H9 (cell line): ENCODE results near the gene BPGM. TPM values are rescaled to one million over a fixed set of nuclear protein-coding genes. Genes with fewer than 3 reads are reported as not detected.

Source experiments
- DNase-seq: peaks from one replicate; pipeline ENCODE4 v3.0.0-alpha.2; 2017
- H2AFZ ChIP-seq: one replicate; pipeline ENCODE4 v1.6.1; 2013; ENCODE audit warnings: mild to moderate bottlenecking, low read length, control low read depth, moderate library complexity
- H2AK5ac ChIP-seq: 2 replicates; pipeline ENCODE4 v1.6.1; 2013; ENCODE audit warnings: low read length, control low read depth, mixed read lengths; ENCODE audit not compliant: insufficient read length
- H2BK120ac ChIP-seq: one replicate; pipeline ENCODE4 v1.6.1; 2013; ENCODE audit warnings: low read depth, mild to moderate bottlenecking, low read length, control low read depth, inconsistent platforms; ENCODE audit not compliant: poor library complexity, severe bottlenecking
- H2BK12ac ChIP-seq: 2 replicates; pipeline ENCODE4 v1.6.1; 2013; ENCODE audit warnings: low read length, control low read depth, mixed read lengths, low read depth; ENCODE audit not compliant: insufficient read length
- H2BK15ac ChIP-seq: 2 replicates; pipeline ENCODE4 v1.6.1; 2013; ENCODE audit warnings: low read depth, low read length, control low read depth
- H2BK20ac ChIP-seq: one replicate; pipeline ENCODE4 v1.6.1; 2013; ENCODE audit warnings: low read depth, mild to moderate bottlenecking, low read length, control low read depth, inconsistent platforms; ENCODE audit not compliant: poor library complexity, severe bottlenecking
- H2BK5ac ChIP-seq: 2 replicates; pipeline ENCODE4 v1.6.1; 2013; ENCODE audit warnings: low read length, control low read depth, mixed read lengths; ENCODE audit not compliant: insufficient read length
- H3K14ac ChIP-seq: 2 replicates; pipeline ENCODE4 v1.6.1; 2013; ENCODE audit warnings: low read length, control low read depth; ENCODE audit not compliant: insufficient read depth
- H3K18ac ChIP-seq: 2 replicates; pipeline ENCODE4 v1.6.1; 2013; ENCODE audit warnings: low read depth, mild to moderate bottlenecking, mixed read lengths, low read length, control low read depth; ENCODE audit not compliant: insufficient read length
- H3K23ac ChIP-seq: 2 replicates; pipeline ENCODE4 v1.6.1; 2013; ENCODE audit warnings: low read length, control low read depth, mixed read lengths, low read depth; ENCODE audit not compliant: insufficient read length
- H3K23me2 ChIP-seq: 2 replicates; pipeline ENCODE4 v1.6.1; 2013; ENCODE audit warnings: low read depth, mild to moderate bottlenecking, mixed read lengths, low read length, control low read depth; ENCODE audit not compliant: insufficient read length, poor library complexity, severe bottlenecking
- H3K27ac ChIP-seq: 2 replicates; pipeline ENCODE4 v1.5.1; 2013; ENCODE audit warnings: low read length, control low read depth, mixed read lengths, low read depth; ENCODE audit not compliant: insufficient read length
- H3K27me3 ChIP-seq: 2 replicates; pipeline ENCODE4 v1.6.1; 2013; ENCODE audit warnings: low read length, control low read depth, inconsistent platforms; ENCODE audit not compliant: insufficient read depth
- H3K4ac ChIP-seq: 2 replicates; pipeline ENCODE4 v1.6.1; 2013; ENCODE audit warnings: low read depth, mild to moderate bottlenecking, control low read depth, inconsistent platforms, low read length, moderate library complexity
- H3K4me1 ChIP-seq: 2 replicates; pipeline ENCODE4 v1.6.1; 2013; ENCODE audit warnings: low read length, control low read depth, inconsistent platforms; ENCODE audit not compliant: insufficient read depth
- H3K4me2 ChIP-seq: 2 replicates; pipeline ENCODE4 v1.6.1; 2013; ENCODE audit warnings: low read length, control low read depth, mixed read lengths; ENCODE audit not compliant: insufficient read length, insufficient read depth
- H3K56ac ChIP-seq: 2 replicates; pipeline ENCODE4 v1.6.1; 2013; ENCODE audit warnings: low read depth, mild to moderate bottlenecking, mixed read lengths, low read length, control low read depth; ENCODE audit not compliant: insufficient read length
- H3K79me1 ChIP-seq: 2 replicates; pipeline ENCODE4 v1.6.1; 2013; ENCODE audit warnings: low read depth, mild to moderate bottlenecking, moderate library complexity, low read length, control low read depth, inconsistent platforms; ENCODE audit not compliant: insufficient read depth, poor library complexity, severe bottlenecking
- H3K79me2 ChIP-seq: 2 replicates; pipeline ENCODE4 v1.6.1; 2013; ENCODE audit warnings: low read length, control low read depth, inconsistent platforms; ENCODE audit not compliant: insufficient read depth
- H3K9ac ChIP-seq: 2 replicates; pipeline ENCODE4 v1.6.1; 2013; ENCODE audit warnings: low read length, control low read depth, mixed read lengths; ENCODE audit not compliant: insufficient read length; ENCODE audit errors: extremely low read depth
- H3K9me3 ChIP-seq: one replicate; pipeline ENCODE4 v1.6.1; 2013; ENCODE audit warnings: low read depth, low read length, inconsistent platforms; ENCODE audit not compliant: control insufficient read depth
- H3T11ph ChIP-seq: one replicate; pipeline ENCODE4 v1.6.1; 2013; ENCODE audit warnings: mild to moderate bottlenecking, low read length, control low read depth, inconsistent platforms
- H4K20me1 ChIP-seq: one replicate; pipeline ENCODE4 v1.6.1; 2013; ENCODE audit not compliant: control insufficient read depth, insufficient read length, insufficient read depth
- H4K5ac ChIP-seq: 2 replicates; pipeline ENCODE4 v1.6.1; 2013; ENCODE audit warnings: low read depth, mild to moderate bottlenecking, mixed read lengths, low read length, control low read depth; ENCODE audit not compliant: insufficient read length
- H4K8ac ChIP-seq: replicated peaks from 2 replicates; pipeline ENCODE4 v1.6.1; 2013; ENCODE audit warnings: low read length, control low read depth, mixed read lengths, low read depth; ENCODE audit not compliant: insufficient read length
- H4K91ac ChIP-seq: 2 replicates; pipeline ENCODE4 v1.6.1; 2013; ENCODE audit warnings: low read depth, mild to moderate bottlenecking, moderate library complexity, mixed read lengths, low read length, control low read depth; ENCODE audit not compliant: insufficient read length
- H3K27ac Mint-ChIP-seq, 3 experiments: 2 replicates in 2 of 3; 3 replicates in 1 of 3; pipeline ENCODE4 v1.8.0; 2020 to 2021; ENCODE audit warnings: mixed read lengths in 3 of 3, mild to moderate bottlenecking in 1 of 3, moderate library complexity in 1 of 3
- H3K27me3 Mint-ChIP-seq: 2 replicates; pipeline ENCODE4 v1.8.0; 2021; ENCODE audit warnings: low read depth, mild to moderate bottlenecking, moderate library complexity, mixed read lengths
- H3K36me3 Mint-ChIP-seq, 3 experiments: 2 replicates in 2 of 3; 3 replicates in 1 of 3; pipeline ENCODE4 v1.8.0; 2020 to 2021; ENCODE audit warnings: low read depth in 3 of 3, mixed read lengths in 3 of 3; ENCODE audit not compliant: insufficient read depth in 1 of 3
- H3K4me1 Mint-ChIP-seq, 2 experiments: 2 replicates each; pipeline ENCODE4 v1.8.0; 2020; ENCODE audit warnings: mixed read lengths in 2 of 2
- H3K4me3 Mint-ChIP-seq, 2 experiments: 2 replicates in 1 of 2; 3 replicates in 1 of 2; pipeline ENCODE4 v1.8.0; 2020 to 2021; ENCODE audit warnings: mild to moderate bottlenecking in 2 of 2, mixed read lengths in 2 of 2, moderate library complexity in 1 of 2
- H3K9me3 Mint-ChIP-seq, 2 experiments: 2 replicates in 1 of 2; 3 replicates in 1 of 2; pipeline ENCODE4 v1.8.0; 2020; ENCODE audit warnings: mild to moderate bottlenecking in 2 of 2, mixed read lengths in 2 of 2, moderate library complexity in 1 of 2
- CTCF ChIP-seq: fragments of 200-600 bp; sonication (generic); conservative IDR thresholded peaks from 3 replicates; pipeline ENCODE4 v1.8.0; 2021; ENCODE audit warnings: antibody characterized with exemption, mild to moderate bottlenecking
- WGBS: extraction: QIAGEN DNeasy Blood & Tissue Kit; methylation state at CpG from one replicate; pipeline ENCODE4 v1.1.7; 2013; ENCODE audit warnings: missing lambda C conversion rate, low lambda C conversion rate, mixed read lengths; ENCODE audit not compliant: insufficient read length; ENCODE audit errors: extremely low coverage; 5-methylcytosine and 5-hydroxymethylcytosine counted together
- total RNA-seq: library from RNA; stranded (reverse); gene quantifications from 2 replicates; pipeline ENCODE4 v1.2.1, GENCODE V29; 2021

Gene BPGM
- total RNA-seq, 1 experiment from 2014 or later: 14.4 TPM

- Histone ChIP-seq H3K27ac (no peak overlapping the region), H2AK5ac (no peak overlapping the region), H2BK5ac (no peak overlapping the region), H3K79me2 (no peaks in the 10 kb centered on the region), H2BK120ac (no peak overlapping the region), H3K23me2 (no peaks in the 10 kb centered on the region), H3T11ph (no peak overlapping the region), H3K9me3 (no peaks in the 10 kb centered on the region), H4K20me1 (no peaks in the 10 kb centered on the region), H3K56ac (no peak overlapping the region), H2AFZ (no peak overlapping the region), H3K9ac (no peak overlapping the region), H2BK12ac (no peak overlapping the region), H3K79me1 (no peaks in the 10 kb centered on the region), H3K4me2 (no peak overlapping the region), H2BK15ac (no peak overlapping the region), H3K23ac (no peak overlapping the region), H4K5ac (no peak overlapping the region), H2BK20ac (no peak overlapping the region), H3K14ac (no peak overlapping the region), H3K27me3 (no peaks in the 10 kb centered on the region), H3K4ac (no peak overlapping the region), H4K8ac (no peak overlapping the region), H4K91ac (no peak overlapping the region), H3K4me1 (no peaks in the 10 kb centered on the region), H3K18ac (no peak overlapping the region)
- H3K9me3 Mint-ChIP-seq: no peaks in the 10 kb centered on the region
- no peak overlapping the region; a peak in 1 of 7 replicates for H3K27ac Mint-ChIP-seq
- H3K4me1 Mint-ChIP-seq: no peaks in the 10 kb centered on the region
- no peak for DNase-seq
- no peaks in the 10 kb centered on the region for H3K36me3 Mint-ChIP-seq
- peaks cover 14% of the 10 kb centered on the region for H3K27me3 Mint-ChIP-seq
- no CpG with 5 or more reads among the region's 5 CpGs for WGBS
- TF ChIP-seq CTCF: peak; percentile 77
- no peak overlapping the region for H3K4me3 Mint-ChIP-seq
Measured at GRCh38 chr7:134632937-134633540, 13.6 kb upstream of the BPGM start.
